Hepatocyte (in vitro differentiated cells): ENCODE data around the gene ALPL.
"Not testable (repeated sequence)": the region's sequence is repeated elsewhere in the genome, so short reads cannot be mapped to it uniquely, and the experiment has no call there.

Source experiments
- CTCF ChIP-seq: fragments of 200-600 bp; sonication (generic); IDR thresholded peaks from 2 replicates; pipeline ENCODE4 v1.5.1; 2016; ENCODE audit warnings: antibody characterized with exemption, mild to moderate bottlenecking; ENCODE audit not compliant: poor library complexity
- EZH2 ChIP-seq: fragments of 200-600 bp; sonication (generic); IDR thresholded peaks from 2 replicates; pipeline ENCODE4 v1.6.1; 2016; ENCODE audit warnings: antibody characterized with exemption, mild to moderate bottlenecking, borderline replicate concordance
- EZH2phosphoT487 ChIP-seq: fragments of 200-600 bp; sonication (generic); IDR thresholded peaks from one replicate; pipeline ENCODE4 v1.6.1; 2018; ENCODE audit warnings: antibody characterized with exemption, mild to moderate bottlenecking, low read depth, moderate library complexity; ENCODE audit not compliant: unreplicated experiment, severe bottlenecking

- not testable (repeated sequence) for TF ChIP-seq CTCF, EZH2, EZH2phosphoT487
These were observed 25.3 kb upstream of the ALPL start for GRCh38 chr1:21483881-21484280.
